ENCODE data around the gene IMMP2L.

Gene IMMP2L

GRCh38 chr7:110623436-110623835 lies 938.9 kb downstream of the IMMP2L start:
- DNase-seq (ENCODE audit: low spot score) = no peak

GRCh38 chr7:110621289-110621688 lies 941.0 kb downstream of the IMMP2L start:
- no peak for DNase-seq (ENCODE audit: low spot score)

GRCh38 chr7:110620110-110620735 lies 942.1 kb downstream of the IMMP2L start:
- DNase-seq (ENCODE audit: low spot score) = no peak

Measured in activated CD4-positive, alpha-beta T cell treated with anti-CD3 and anti-CD28 coated beads, Interleukin-2, Interleukin-4, amounts not matched to agents 100 ng/mL and 50 ng/mL, durations not matched to agents 16 hours and 8 hours (primary cell).